GM12874 (cell line): ENCODE data around the gene ARRDC3.

Source experiments
- CTCF ChIP-seq: IDR thresholded peaks from 2 replicates; pipeline ENCODE4 v1.5.1; 2011; ENCODE audit warnings: low read depth, mild to moderate bottlenecking, control low read depth, low read length, moderate library complexity; ENCODE audit not compliant: insufficient read depth

Gene ARRDC3

GRCh38 chr5:91419136-91419535, 36.0 kb upstream of the ARRDC3 start:
- no peak for TF ChIP-seq CTCF

GRCh38 chr5:91418158-91418557, 35.0 kb upstream of the ARRDC3 start:
- TF ChIP-seq CTCF, result no peak

- TF ChIP-seq CTCF, result no peak
Measured at GRCh38 chr5:91417219-91417618, 34.1 kb upstream of the ARRDC3 start.

DNA sequence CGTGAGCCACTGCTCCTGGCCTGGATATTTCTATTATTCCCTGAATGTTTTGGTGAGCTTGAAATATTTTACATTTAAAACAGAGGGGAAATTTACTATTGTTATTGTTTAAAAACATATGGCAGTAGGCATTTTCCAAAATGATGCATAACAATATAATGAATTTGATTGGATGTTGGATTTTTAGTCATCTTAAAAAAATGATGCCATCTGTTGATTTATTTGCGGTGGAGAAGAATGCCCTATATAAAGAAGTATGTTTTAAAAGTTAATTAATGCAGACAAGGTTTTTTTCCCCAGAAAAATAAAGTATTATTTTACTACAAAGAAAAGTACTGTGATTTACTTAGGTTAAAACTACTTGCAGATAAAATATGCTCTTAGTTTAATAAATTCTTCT, 33.4 kb upstream of the ARRDC3 start:
- TF ChIP-seq CTCF, result no peak

DNA sequence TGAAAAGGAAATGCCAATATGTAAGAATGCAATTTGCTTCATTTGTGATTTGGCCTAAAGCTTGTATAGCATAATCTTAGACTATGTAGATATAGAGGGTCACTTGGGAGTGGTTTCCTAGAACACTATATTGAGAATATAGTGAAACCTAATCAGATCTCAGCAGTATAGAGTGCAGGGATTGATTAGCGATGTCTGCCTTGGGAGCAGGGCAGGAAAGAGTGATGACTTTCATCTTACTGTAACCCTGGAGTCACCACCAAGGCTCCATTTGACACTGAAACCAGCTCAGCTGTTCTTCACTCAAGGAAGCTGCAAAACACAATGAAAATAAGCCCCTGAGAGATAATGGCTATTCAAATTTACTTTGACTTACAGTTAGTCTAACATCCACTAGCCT, 26.2 kb upstream of the ARRDC3 start:
- TF ChIP-seq CTCF, result no peak

DNA sequence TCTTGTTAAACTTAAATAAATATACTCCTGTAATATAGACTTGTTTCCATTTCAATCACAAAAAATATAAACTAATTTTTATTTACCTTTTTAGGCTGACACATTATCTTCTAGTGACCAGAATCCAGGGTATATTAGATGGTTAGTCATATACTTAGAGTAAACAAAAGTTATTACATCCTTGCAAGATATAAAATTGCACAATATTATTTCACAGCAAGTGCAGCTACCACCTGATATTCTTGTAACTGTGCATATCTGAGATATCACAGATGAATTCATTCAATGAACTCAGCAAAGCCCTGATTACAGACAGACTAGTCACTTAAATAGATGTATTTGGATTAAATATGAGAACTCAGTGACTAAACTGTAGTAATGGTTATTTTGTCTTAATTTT, 25.6 kb upstream of the ARRDC3 start:
- no peak for TF ChIP-seq CTCF

GRCh38 chr5:91407204-91407603, 24.1 kb upstream of the ARRDC3 start:
- no peak for TF ChIP-seq CTCF

- no peak for TF ChIP-seq CTCF
Measured at GRCh38 chr5:91403438-91403837, 20.3 kb upstream of the ARRDC3 start.
